Measurements from ENCODE around the gene GDPD5. TPM values are rescaled to one million over a fixed set of nuclear protein-coding genes. Genes with fewer than 3 reads are reported as not detected.

Gene GDPD5
- total and polyA plus RNA-seq, 9 of the 15 experiments (the other 6 are each of a cell fraction or from before 2014, with no cell fraction given): 0.32 to 27.3 (median 8.0) TPM

DNA sequence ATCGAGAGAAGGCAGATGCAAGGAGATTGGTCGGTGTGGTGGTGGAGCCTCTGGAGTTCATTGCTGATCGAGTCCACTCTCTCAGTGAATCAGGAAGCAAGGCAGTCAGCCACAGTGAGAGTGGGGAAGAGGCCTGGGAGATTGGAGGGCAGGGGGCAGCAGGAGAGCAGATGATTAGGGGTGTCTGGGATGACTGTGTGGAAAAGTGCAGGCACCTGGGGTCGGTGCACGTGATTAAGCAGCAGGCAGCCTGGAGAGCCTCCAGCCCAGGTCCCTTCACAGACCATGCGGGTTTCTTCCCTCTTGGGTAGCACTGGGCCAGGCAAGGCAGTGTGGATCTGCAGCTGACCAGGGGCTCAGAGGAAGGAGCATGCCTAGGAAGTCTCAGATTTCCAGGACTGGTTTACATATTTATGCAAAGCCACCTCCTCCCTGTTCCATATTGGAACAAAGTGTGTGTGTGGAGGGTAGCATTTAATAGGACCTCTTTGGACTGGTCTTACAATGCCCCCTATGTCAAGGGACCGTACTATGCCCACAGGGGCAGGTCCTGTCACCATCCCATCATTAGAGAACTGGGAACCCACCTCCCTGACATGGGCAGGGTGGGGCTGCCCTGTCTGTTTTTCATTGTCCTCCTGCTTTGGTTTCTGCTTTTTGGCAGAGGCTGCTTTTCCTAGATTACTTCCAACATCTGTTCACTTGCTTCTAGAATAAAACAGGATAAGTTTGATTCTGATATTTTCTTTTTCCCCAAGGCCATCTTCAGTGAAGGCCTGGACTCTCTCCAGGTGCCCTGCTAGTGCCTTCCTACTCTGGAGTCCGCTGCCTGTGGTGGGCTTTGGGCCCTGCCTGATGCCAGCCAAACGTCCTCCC is 14.0 kb upstream of the GDPD5 start:
- ChIA-PET CTCF (ENCODE audit: low intra/inter-chr PET ratio) (no interaction called here), POLR2A (interaction anchor here (0.7 to 1.1 kb wide), 4 partner anchors 14 to 256 kb away, joined by 3 to 7 read pairs (median 3); partner anchors contain the start of gene SERPINH1)
- Histone ChIP-seq H3K4me2 (ENCODE audit: insufficient read depth, low read length) (peak overlapping the region; percentile 38), H3K27ac (ENCODE audit: extremely low read depth, low read depth, low read length) (peak overlapping the region; percentile 54; the same call in 2 of the 3 replicates), H3K9me1 (ENCODE audit: control insufficient read depth, insufficient read depth, low read length) (no peaks in the 10 kb centered on the region), H4K20me1 (replicated peaks; ENCODE audit: control insufficient read depth, insufficient read depth, low read length) (no peaks in the 10 kb centered on the region), H3K4me1 (replicated peaks in 1 of 2; ENCODE audit: control insufficient read depth in 2 of 2, insufficient read depth in 2 of 2, low read length in 2 of 2) (peaks cover 55 to 63% of the 10 kb centered on the region in 2 experiments), H3K9ac (ENCODE audit: insufficient read depth in 1 of 2, low read depth in 2 of 2, low read length in 2 of 2) (peak overlapping the region; percentile 45 to 73; a peak in 3 of 4 replicates), H3K4me3 (no peak overlapping the region), H3K79me2 (ENCODE audit: control insufficient read depth, insufficient read depth, low read length) (no peaks in the 10 kb centered on the region), H2AFZ (ENCODE audit: low read depth, low read length) (peak overlapping the region; percentile 84), H3K36me3 (ENCODE audit: control insufficient read depth, insufficient read depth, low read length) (no peaks in the 10 kb centered on the region), H3K27me3 (ENCODE audit: control insufficient read depth in 2 of 2, insufficient read depth in 2 of 2, low read length in 2 of 2) (no peaks in the 10 kb centered on the region), H3K9me3 (replicated peaks; ENCODE audit: control insufficient read depth, insufficient read depth, low read depth, low read length) (0 out of 2 replicates have a peak, but pooled peaks cover 3% of the 10 kb centered on the region)
- BruUV-seq (replicated peaks): no TSS peak
- intact Hi-C loops (cut with micrococcal nuclease): no loop called here
- in situ Hi-C loops (cut with MboI): no loop called here
- DNase-seq (ENCODE audit: extremely low read depth in 1 of 4, low spot score in 3 of 4) (no peak), ATAC-seq (no peak), FAIRE-seq (no peak)
- 38% methylated on average over 9 of the region's 9 CpGs for WGBS (ENCODE audit: insufficient coverage, low coverage, missing lambda C conversion rate)
- no peak for TF ChIP-seq ZNF511 (CRISPR knock-in tag; IDR thresholded peaks at IDR 0.05)
- no peak for TF ChIP-seq ZKSCAN3 (CRISPR knock-in tag; IDR thresholded peaks at IDR 0.05)
- TF ChIP-seq SMAD4 (CRISPR knock-in tag; conservative IDR thresholded peaks at IDR 0.05): 0 out of 2 replicates have a peak, but pooled peaks have one; percentile 21
- TF ChIP-seq HOXB6 (CRISPR knock-in tag; IDR thresholded peaks at IDR 0.05; ENCODE audit: borderline replicate concordance): no peak
- no peak for TF ChIP-seq POLR2AphosphoS2 (IDR thresholded peaks at IDR 0.05; ENCODE audit: low read length)
- TF ChIP-seq ILK (tag; IDR thresholded peaks at IDR 0.05; ENCODE audit: borderline replicate concordance, low read depth): no peak
- TF ChIP-seq, protein P1, sequence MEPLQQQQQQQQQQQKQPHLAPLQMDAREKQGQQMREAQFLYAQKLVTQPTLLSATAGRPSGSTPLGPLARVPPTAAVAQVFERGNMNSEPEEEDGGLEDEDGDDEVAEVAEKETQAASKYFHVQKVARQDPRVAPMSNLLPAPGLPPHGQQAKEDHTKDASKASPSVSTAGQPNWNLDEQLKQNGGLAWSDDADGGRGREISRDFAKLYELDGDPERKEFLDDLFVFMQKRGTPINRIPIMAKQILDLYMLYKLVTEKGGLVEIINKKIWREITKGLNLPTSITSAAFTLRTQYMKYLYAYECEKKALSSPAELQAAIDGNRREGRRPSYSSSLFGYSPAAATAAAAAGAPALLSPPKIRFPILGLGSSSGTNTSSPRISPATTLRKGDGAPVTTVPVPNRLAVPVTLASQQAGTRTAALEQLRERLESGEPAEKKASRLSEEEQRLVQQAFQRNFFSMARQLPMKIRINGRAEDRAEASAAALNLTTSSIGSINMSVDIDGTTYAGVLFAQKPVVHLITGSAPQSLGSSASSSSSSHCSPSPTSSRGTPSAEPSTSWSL (CRISPR knock-in tag; IDR thresholded peaks at IDR 0.05; ENCODE audit: borderline replicate concordance): no peak
- TF ChIP-seq ZNF639 (CRISPR knock-in tag; conservative IDR thresholded peaks at IDR 0.05 in 1 of 2, IDR thresholded peaks at IDR 0.05 in 1 of 2): no peak
- TF ChIP-seq ZEB2 (IDR thresholded peaks at IDR 0.05): no peak
- no peak for TF ChIP-seq CEBPZ (IDR thresholded peaks at IDR 0.05; ENCODE audit: borderline replicate concordance, low read depth, low read length)
- no peak for TF ChIP-seq ZNF77 (CRISPR knock-in tag; IDR thresholded peaks at IDR 0.05)
- TF ChIP-seq FOS (IDR thresholded peaks at IDR 0.05; ENCODE audit: extremely low read depth, insufficient read length): no peak
- no peak for TF ChIP-seq TEAD4 (IDR thresholded peaks at IDR 0.05; ENCODE audit: low read length)
- no peak for TF ChIP-seq TEAD4 (CRISPR knock-in tag; IDR thresholded peaks at IDR 0.05; ENCODE audit: borderline replicate concordance)
